Measurements from ENCODE around the gene GRIA2.

The GRIA2 gene

GRCh38 chr4:157265281-157265680 is 44.8 kb downstream of the GRIA2 start:
- peak; percentile 89 for DNase-seq

GRCh38 chr4:157270108-157270507 is 49.6 kb downstream of the GRIA2 start:
- peak; percentile 77 for DNase-seq

DNA sequence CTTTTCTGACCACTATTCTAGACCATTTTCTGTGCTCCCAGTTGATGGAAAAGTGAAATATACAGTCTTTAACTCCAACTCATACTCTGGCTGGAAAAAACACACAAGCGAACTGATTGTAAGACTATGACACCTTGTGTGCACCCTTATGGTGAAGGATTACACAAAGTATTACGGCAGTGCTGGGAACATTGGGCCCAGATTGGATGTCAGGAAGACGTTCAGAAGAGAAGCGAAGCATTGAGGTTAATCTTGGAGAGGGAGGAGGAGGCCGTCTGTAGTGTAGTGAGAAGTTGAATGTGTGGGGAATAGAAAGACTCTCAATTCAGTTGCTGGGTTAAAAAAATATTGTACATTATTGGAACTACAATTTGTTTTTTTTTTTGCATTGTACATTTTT is 50.0 kb downstream of the GRIA2 start:
- DNase-seq = no peak

- no peak for DNase-seq
Measured at GRCh38 chr4:157271166-157271869, 50.8 kb downstream of the GRIA2 start.

DNA sequence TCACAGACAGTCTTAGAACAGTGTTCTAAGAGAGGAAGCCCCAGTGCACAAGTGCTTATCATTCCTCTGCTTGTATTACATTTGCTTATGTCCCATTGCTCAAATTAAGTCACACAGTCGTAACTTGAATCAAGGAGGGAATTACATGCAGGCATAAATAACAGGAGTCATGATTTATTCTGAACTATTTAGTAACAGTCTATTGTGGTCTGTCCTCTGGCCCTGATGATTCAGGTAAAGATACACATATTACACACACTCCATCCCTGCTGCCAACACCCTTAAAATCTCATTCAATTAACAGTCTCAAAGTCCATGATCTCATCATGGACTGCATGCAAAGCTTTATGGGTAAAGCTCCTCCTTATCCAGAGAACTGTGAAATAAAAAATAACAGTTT is 60.1 kb downstream of the GRIA2 start:
- peak; percentile 20 for DNase-seq

DNA sequence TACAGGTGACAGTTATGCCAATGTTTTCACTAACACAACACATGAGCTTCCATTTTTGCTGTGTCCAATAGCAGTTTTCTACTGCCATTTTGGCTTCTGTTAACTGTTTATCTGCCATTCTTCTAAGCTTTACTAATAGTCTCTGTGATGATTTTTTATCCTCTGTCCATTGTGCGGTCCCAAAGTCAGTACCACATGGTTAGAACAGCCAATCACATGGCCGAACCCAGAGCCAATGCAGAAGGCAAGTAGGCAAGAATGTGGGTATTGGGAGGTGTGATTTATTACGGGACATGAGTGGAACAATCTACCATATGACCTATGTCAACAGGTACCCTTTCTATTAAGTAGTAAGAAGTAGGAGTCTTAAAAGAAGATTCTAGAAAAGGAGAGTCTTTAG is 61.5 kb downstream of the GRIA2 start:
- DNase-seq = no peak

- DNase-seq = no peak
Measured at GRCh38 chr4:157287445-157287844, 66.9 kb downstream of the GRIA2 start.

GRCh38 chr4:157290622-157291021 is 70.1 kb downstream of the GRIA2 start:
- no peak for DNase-seq

DNA sequence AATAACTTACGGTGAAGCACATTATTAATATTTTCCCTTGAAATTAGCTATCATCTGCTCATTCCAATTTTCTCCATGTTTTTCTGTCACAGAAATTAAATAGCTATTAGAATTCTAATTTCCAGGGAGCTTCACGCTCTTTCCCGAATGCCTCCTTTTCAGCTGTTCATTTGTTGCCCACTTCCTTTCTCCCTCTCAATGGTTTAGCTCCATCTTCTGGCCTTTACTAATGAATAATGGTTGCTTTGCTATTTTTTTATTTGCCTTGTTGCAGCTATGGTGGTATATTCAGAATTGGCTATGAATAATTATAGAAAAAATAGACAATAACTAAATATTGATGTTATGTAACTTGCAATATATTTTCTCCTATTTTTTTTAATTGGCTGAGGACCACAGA is 70.5 kb downstream of the GRIA2 start:
- peak; percentile 27 for DNase-seq

GRCh38 chr4:157293673-157294072 is 73.1 kb downstream of the GRIA2 start:
- peak; percentile 19 for DNase-seq

DNA sequence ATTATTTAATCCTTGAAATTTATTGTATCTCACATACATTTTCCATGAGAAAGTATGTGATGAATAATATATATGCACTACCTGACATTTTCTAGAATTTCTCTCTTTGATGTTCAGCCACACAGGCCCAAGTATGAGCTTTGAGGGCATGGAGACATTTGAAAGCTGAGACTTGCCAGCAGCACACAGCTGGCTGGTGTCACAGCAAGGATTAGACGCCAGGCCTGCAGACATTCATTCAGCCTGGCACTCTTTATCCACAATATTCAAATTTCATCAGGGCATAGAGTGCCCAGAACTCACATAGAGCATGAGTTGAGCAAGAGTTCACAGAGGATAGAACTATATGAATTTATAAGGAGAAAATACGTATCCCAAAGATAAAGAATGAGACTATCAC is 74.0 kb downstream of the GRIA2 start:
- peak; percentile 77 for DNase-seq

- peak; percentile 89 for DNase-seq
Measured at GRCh38 chr4:157300701-157301100, 80.2 kb downstream of the GRIA2 start.

DNA sequence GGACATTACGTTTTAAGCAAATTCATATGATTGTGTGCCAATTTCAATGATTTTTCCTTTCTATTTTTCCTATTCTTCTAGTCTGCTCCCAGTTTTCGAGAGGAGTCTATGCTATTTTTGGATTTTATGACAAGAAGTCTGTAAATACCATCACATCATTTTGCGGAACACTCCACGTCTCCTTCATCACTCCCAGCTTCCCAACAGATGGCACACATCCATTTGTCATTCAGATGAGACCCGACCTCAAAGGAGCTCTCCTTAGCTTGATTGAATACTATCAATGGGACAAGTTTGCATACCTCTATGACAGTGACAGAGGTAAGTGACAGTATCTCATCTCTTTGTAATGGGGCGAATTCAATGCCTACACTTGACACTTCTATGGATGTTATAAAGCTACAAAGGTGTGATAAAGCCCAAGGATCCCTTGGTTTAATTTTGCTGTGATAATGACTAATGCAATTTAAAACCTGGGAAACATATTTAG is 83.0 kb downstream of the GRIA2 start:
- no peak for DNase-seq

GRCh38 chr4:157304769-157305168 is 84.2 kb downstream of the GRIA2 start:
- DNase-seq = peak; percentile 2

DNA sequence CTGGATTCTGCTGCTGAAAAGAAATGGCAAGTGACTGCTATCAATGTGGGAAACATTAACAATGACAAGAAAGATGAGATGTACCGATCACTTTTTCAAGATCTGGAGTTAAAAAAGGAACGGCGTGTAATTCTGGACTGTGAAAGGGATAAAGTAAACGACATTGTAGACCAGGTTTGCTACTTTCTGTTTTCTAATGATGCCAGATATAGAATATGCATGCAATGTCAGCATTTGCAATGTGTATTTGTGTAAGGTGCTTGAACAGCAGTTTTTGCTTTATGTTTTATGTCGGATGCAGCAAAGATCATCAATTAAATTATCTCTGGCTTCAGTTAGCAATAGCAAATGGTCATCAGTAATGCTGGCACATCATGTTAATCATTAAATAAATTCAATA is 92.2 kb downstream of the GRIA2 start:
- DNase-seq = no peak

DNA sequence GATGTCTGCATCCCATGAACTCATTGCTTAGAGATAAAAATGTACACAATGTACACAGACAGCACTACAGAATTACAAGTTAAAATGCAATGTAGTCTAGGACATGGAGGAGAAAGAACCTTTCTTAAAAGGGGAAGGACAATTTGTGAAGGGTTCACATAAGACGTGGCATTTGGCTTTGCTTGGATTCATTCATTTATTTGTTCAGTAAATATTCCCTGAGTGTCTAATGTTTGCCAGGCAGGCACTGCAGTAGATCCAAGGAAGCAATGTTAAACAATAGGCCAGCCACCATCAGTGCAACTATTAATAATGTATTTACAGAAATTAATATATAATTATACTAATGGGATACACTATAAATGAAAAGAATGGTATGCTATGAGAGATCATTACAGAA is 94.4 kb downstream of the GRIA2 start:
- peak; percentile 58 for DNase-seq

DNA sequence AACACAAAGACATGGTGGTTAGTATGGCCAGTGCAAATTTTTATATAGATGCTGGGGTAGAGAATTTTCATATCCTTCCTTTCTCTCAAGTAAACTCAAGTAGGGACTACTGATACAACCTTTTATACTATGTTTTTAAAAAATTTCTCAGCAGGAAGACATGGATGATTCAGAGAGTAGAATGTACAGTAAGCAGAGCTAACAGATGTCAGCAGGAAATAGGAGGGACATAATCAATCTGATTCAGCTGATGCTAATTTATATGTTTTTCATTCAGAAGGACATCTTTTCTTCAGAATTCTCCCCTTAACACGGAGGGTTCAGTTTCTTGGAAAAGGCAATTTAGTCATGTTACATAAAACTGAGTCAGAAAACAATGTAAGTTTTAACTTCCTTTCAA is 95.4 kb downstream of the GRIA2 start:
- DNase-seq = peak; percentile 38

DNA sequence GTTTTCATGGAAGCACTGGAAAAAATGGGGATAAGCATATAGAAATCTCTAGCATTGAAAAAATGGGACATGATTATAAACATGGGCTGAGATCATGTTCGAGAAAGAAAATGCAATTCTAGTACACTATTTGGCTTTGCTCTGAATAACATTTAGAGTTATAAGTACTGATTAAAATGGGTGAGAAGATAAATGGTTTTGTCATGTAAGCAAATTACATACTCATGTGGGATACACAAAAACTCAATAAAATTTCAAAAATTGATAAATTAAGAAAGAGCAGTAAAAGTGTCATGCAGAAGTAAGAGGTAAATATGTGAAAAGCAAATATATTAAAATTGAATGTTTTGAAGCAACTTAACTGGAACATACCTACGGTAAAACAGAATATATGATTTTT is 99.6 kb downstream of the GRIA2 start:
- DNase-seq = no peak

DNA sequence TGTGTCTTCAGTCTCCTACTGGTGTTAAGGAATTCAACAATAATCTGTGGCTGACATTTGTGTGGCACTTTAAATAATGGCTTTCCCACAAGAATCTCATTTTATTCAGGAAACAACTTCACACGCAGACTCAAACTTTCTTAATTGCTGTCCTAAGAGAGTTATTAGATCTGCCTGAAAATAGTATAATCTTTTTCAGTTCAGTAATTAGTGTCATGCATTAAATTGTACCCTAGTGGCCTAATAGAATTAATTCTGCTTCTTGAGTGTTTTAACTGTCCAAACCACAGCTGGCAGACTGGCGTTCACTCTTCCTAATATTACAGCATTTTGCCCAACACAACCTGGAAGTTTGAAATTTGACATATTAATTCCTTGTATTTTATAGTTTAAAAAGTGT is 107.1 kb downstream of the GRIA2 start:
- DNase-seq = no peak

GRCh38 chr4:157357887-157358286 is 137.4 kb downstream of the GRIA2 start:
- no peak for DNase-seq

DNA sequence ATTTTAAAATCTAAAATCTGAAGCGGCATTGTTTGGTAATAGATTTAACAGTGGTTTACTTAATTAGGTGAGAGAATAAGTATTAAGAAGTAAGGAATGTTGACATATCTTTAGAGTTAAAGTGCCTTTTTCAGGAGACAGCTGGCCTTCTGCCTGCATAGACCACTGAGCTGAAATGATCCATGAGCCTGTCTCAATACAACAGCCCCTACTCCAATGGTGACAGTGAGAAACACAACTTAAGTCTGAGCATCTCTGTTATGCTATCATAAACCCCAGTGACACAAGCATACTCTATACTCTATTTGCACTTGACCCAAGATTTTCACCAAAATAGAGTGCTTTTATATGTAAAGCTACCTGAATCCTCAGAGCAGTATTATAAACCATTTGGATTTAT is 137.9 kb downstream of the GRIA2 start:
- no peak for DNase-seq

GRCh38 chr4:157358851-157359250 is 138.3 kb downstream of the GRIA2 start:
- no peak for DNase-seq

GRCh38 chr4:157363360-157363759 is 142.8 kb downstream of the GRIA2 start:
- no peak for DNase-seq

- DNase-seq = peak; percentile 76
Measured at GRCh38 chr4:157372154-157372553, 151.6 kb downstream of the GRIA2 start.

DNA sequence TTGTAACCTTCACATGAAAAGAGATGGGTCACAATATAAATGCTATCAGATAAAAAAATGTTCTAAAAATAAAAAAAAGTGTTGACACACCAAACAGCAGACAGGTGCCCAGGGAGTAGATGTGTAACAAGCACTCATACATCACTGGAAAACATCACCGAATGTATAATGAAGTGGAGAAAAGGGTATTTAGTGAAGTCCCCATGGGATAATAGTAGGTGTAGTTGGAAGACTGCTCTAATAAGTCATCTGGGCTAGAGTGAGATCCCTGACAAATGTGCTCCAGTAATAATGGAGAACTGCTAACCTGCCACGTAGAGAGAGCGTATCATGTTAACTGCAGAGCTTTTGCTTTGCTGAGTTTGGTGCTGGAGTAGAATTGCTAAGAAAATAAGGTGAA is 152.0 kb downstream of the GRIA2 start:
- DNase-seq = peak; percentile 82
